ENCODE results near the gene TMOD4.
"Not testable (repeated sequence)": the region's sequence is repeated elsewhere in the genome, so short reads cannot be mapped to it uniquely, and the experiment has no call there.

The TMOD4 gene

GRCh38 chr1:151175863-151176262, at the start of gene TMOD4:
TMOD4 (minus strand) TSS chr1:151175981; CDS start chr1:151174875, 1,106 bp downstream.
- H3K4me1 ChIP-seq (ENCODE audit: insufficient read depth, low read length): no peaks in the 10 kb centered on the region
- H3K4me3 ChIP-seq (ENCODE audit: low read length): no peak within 1 kb of the TSS
- no peak within 1 kb of the TSS for H2AFZ ChIP-seq (ENCODE audit: low read depth, low read length)
- peaks cover 62% of the 10 kb centered on the region for H3K36me3 ChIP-seq (ENCODE audit: insufficient read depth, low read length)
- H3K27me3 ChIP-seq (ENCODE audit: insufficient read depth, low read length): no peaks in the 10 kb centered on the region
- H3K9me3 ChIP-seq (ENCODE audit: low read length): no peaks in the 10 kb centered on the region

- no peak overlapping the region for H3K4me3 ChIP-seq (ENCODE audit: low read length)
- no peaks in the 10 kb centered on the region for H3K27me3 ChIP-seq (ENCODE audit: insufficient read depth, low read length)
- peaks cover 6% of the 10 kb centered on the region for H3K4me1 ChIP-seq (ENCODE audit: insufficient read depth, low read length)
- peaks cover 35% of the 10 kb centered on the region for H3K36me3 ChIP-seq (ENCODE audit: insufficient read depth, low read length)
- no peak overlapping the region for H2AFZ ChIP-seq (ENCODE audit: low read depth, low read length)
- H3K9me3 ChIP-seq (ENCODE audit: low read length): no peaks in the 10 kb centered on the region
Observed at GRCh38 chr1:151222130-151222529, 46.3 kb upstream of the TMOD4 start.

GRCh38 chr1:151221616-151222015, 45.8 kb upstream of the TMOD4 start:
- Histone ChIP-seq H3K4me3 (ENCODE audit: low read length) (no peak overlapping the region), H3K4me1 (ENCODE audit: insufficient read depth, low read length) (peaks cover 6% of the 10 kb centered on the region), H3K9me3 (ENCODE audit: low read length) (no peaks in the 10 kb centered on the region), H3K36me3 (ENCODE audit: insufficient read depth, low read length) (peaks cover 31% of the 10 kb centered on the region), H3K27me3 (ENCODE audit: insufficient read depth, low read length) (no peaks in the 10 kb centered on the region), H2AFZ (ENCODE audit: low read depth, low read length) (no peak overlapping the region)

GRCh38 chr1:151213560-151213959, 37.8 kb upstream of the TMOD4 start:
- H3K4me1 ChIP-seq (ENCODE audit: insufficient read depth, low read length): no peaks in the 10 kb centered on the region
- H3K9me3 ChIP-seq (ENCODE audit: low read length): no peaks in the 10 kb centered on the region
- H3K36me3 ChIP-seq (ENCODE audit: insufficient read depth, low read length): peaks cover 43% of the 10 kb centered on the region

GRCh38 chr1:151211972-151212705, 36.4 kb upstream of the TMOD4 start:
- H3K4me1 ChIP-seq (ENCODE audit: insufficient read depth, low read length): no peaks in the 10 kb centered on the region
- H3K4me3 ChIP-seq (ENCODE audit: low read length): no peak overlapping the region
- H3K9me3 ChIP-seq (ENCODE audit: low read length): no peaks in the 10 kb centered on the region
- H3K36me3 ChIP-seq (ENCODE audit: insufficient read depth, low read length): peaks cover 44% of the 10 kb centered on the region
- H3K27me3 ChIP-seq (ENCODE audit: insufficient read depth, low read length): no peaks in the 10 kb centered on the region
- H2AFZ ChIP-seq (ENCODE audit: low read depth, low read length): no peak overlapping the region

More at GRCh38 chr1:151213560-151213959, 37.8 kb upstream of the TMOD4 start:
- no peaks in the 10 kb centered on the region for H3K27me3 ChIP-seq (ENCODE audit: insufficient read depth, low read length)
- H2AFZ ChIP-seq (ENCODE audit: low read depth, low read length): no peak overlapping the region
- H3K4me3 ChIP-seq (ENCODE audit: low read length): no peak overlapping the region

- no peaks in the 10 kb centered on the region for H3K27me3 ChIP-seq (ENCODE audit: insufficient read depth, low read length)
- H3K36me3 ChIP-seq (ENCODE audit: insufficient read depth, low read length): peaks cover 56% of the 10 kb centered on the region
- H2AFZ ChIP-seq (ENCODE audit: low read depth, low read length): no peak overlapping the region
Observed at GRCh38 chr1:151210830-151211229, 35.0 kb upstream of the TMOD4 start.

GRCh38 chr1:151205381-151205965, 29.7 kb upstream of the TMOD4 start:
- H2AFZ ChIP-seq (ENCODE audit: low read depth, low read length); H3K9me3 ChIP-seq (ENCODE audit: low read length); H3K4me1 ChIP-seq (ENCODE audit: insufficient read depth, low read length); H3K4me3 ChIP-seq (ENCODE audit: low read length); H3K27me3 ChIP-seq (ENCODE audit: insufficient read depth, low read length): not testable (repeated sequence)
- peaks cover 55% of the 10 kb centered on the region for H3K36me3 ChIP-seq (ENCODE audit: insufficient read depth, low read length)

More at GRCh38 chr1:151210830-151211229, 35.0 kb upstream of the TMOD4 start:
- no peaks in the 10 kb centered on the region for H3K4me1 ChIP-seq (ENCODE audit: insufficient read depth, low read length)
- no peak overlapping the region for H3K4me3 ChIP-seq (ENCODE audit: low read length)
- H3K9me3 ChIP-seq (ENCODE audit: low read length): no peaks in the 10 kb centered on the region

- peaks cover 20% of the 10 kb centered on the region for H3K36me3 ChIP-seq (ENCODE audit: insufficient read depth, low read length)
- H3K9me3 ChIP-seq (ENCODE audit: low read length): no peaks in the 10 kb centered on the region
- peaks cover 17% of the 10 kb centered on the region for H3K4me1 ChIP-seq (ENCODE audit: insufficient read depth, low read length)
- no peaks in the 10 kb centered on the region for H3K27me3 ChIP-seq (ENCODE audit: insufficient read depth, low read length)
- H2AFZ ChIP-seq (ENCODE audit: low read depth, low read length): no peak overlapping the region
- H3K4me3 ChIP-seq (ENCODE audit: low read length): peak overlapping the region; percentile 87
Observed at GRCh38 chr1:151199873-151200581, 24.2 kb upstream of the TMOD4 start.

GRCh38 chr1:151198254-151199127, 22.7 kb upstream of the TMOD4 start, which contains the start of gene PIP5K1A:
PIP5K1A (plus strand) TSS chr1:151198552; CDS start chr1:151198997, 445 bp downstream.
- Histone ChIP-seq H2AFZ (ENCODE audit: low read depth, low read length) (peak within 1 kb of the TSS; percentile 42), H3K9me3 (ENCODE audit: low read length) (no peaks in the 10 kb centered on the region), H3K4me3 (ENCODE audit: low read length) (peak within 1 kb of the TSS; percentile 87), H3K36me3 (ENCODE audit: insufficient read depth, low read length) (peaks cover 15% of the 10 kb centered on the region), H3K27me3 (ENCODE audit: insufficient read depth, low read length) (no peaks in the 10 kb centered on the region), H3K4me1 (ENCODE audit: insufficient read depth, low read length) (peaks cover 17% of the 10 kb centered on the region)

GRCh38 chr1:151197863-151198253, 22.1 kb upstream of the TMOD4 start:
- H3K4me3 ChIP-seq (ENCODE audit: low read length): peak overlapping the region; percentile 87
- peaks cover 17% of the 10 kb centered on the region for H3K4me1 ChIP-seq (ENCODE audit: insufficient read depth, low read length)
- no peaks in the 10 kb centered on the region for H3K27me3 ChIP-seq (ENCODE audit: insufficient read depth, low read length)
- peaks cover 11% of the 10 kb centered on the region for H3K36me3 ChIP-seq (ENCODE audit: insufficient read depth, low read length)
- peak overlapping the region; percentile 42 for H2AFZ ChIP-seq (ENCODE audit: low read depth, low read length)
- H3K9me3 ChIP-seq (ENCODE audit: low read length): no peaks in the 10 kb centered on the region

GRCh38 chr1:151196292-151196800, 20.6 kb upstream of the TMOD4 start:
- no peaks in the 10 kb centered on the region for H3K27me3 ChIP-seq (ENCODE audit: insufficient read depth, low read length)
- peaks cover 15% of the 10 kb centered on the region for H3K4me1 ChIP-seq (ENCODE audit: insufficient read depth, low read length)
- H3K36me3 ChIP-seq (ENCODE audit: insufficient read depth, low read length): no peaks in the 10 kb centered on the region
- no peaks in the 10 kb centered on the region for H3K9me3 ChIP-seq (ENCODE audit: low read length)
- no peak overlapping the region for H3K4me3 ChIP-seq (ENCODE audit: low read length)
- H2AFZ ChIP-seq (ENCODE audit: low read depth, low read length): no peak overlapping the region

GRCh38 chr1:151194894-151195594, 19.3 kb upstream of the TMOD4 start:
- H3K36me3 ChIP-seq (ENCODE audit: insufficient read depth, low read length); H3K9me3 ChIP-seq (ENCODE audit: low read length); H2AFZ ChIP-seq (ENCODE audit: low read depth, low read length); H3K27me3 ChIP-seq (ENCODE audit: insufficient read depth, low read length); H3K4me3 ChIP-seq (ENCODE audit: low read length); H3K4me1 ChIP-seq (ENCODE audit: insufficient read depth, low read length): not testable (repeated sequence)

All from neuron (in vitro differentiated cells).